OCI-LY1 (cell line): Measurements from ENCODE around the gene TYRP1.

Experiments
- H2AFZ ChIP-seq: fragments of 200-600 bp; sonication (generic), shearing (Covaris generic); 2 replicates; pipeline ENCODE4 v1.6.0; 2014; ENCODE audit warnings: antibody characterized with exemption, mild to moderate bottlenecking, low read length
- H3F3A ChIP-seq: fragments of 200-600 bp; sonication (generic), shearing (Covaris generic); 2 replicates; pipeline ENCODE4 v1.6.0; 2014; ENCODE audit warnings: mild to moderate bottlenecking, antibody characterized with exemption, low read length, moderate library complexity; ENCODE audit not compliant: insufficient read depth
- H3K27ac ChIP-seq: fragments of 200-600 bp; sonication (generic); 2 replicates; pipeline ENCODE4 v1.5.1; 2014; ENCODE audit warnings: low read length, mixed run types, mild to moderate bottlenecking, low read depth; ENCODE audit not compliant: poor library complexity, severe bottlenecking
- H3K27me3 ChIP-seq: fragments of 200-600 bp; sonication (generic); 2 replicates; pipeline ENCODE4 v1.6.0; 2014; ENCODE audit warnings: antibody characterized with exemption, mild to moderate bottlenecking, low read length, moderate library complexity; ENCODE audit not compliant: insufficient read depth
- H3K36me3 ChIP-seq: fragments of 200-600 bp; sonication (generic); 2 replicates; pipeline ENCODE4 v1.6.1; 2014; ENCODE audit warnings: mild to moderate bottlenecking, antibody characterized with exemption, low read length, moderate library complexity, mixed read lengths; ENCODE audit not compliant: insufficient read depth
- H3K4me1 ChIP-seq: fragments of 200-600 bp; sonication (generic); 2 replicates; pipeline ENCODE4 v1.5.1; 2014; ENCODE audit warnings: mild to moderate bottlenecking, low read length, moderate library complexity; ENCODE audit not compliant: insufficient read depth, severe bottlenecking
- H3K4me2 ChIP-seq: fragments of 200-600 bp; sonication (generic), shearing (Covaris generic); 2 replicates; pipeline ENCODE4 v1.6.1; 2014; ENCODE audit warnings: low read length
- H3K4me3 ChIP-seq: fragments of 200-600 bp; sonication (generic); 2 replicates; pipeline ENCODE4 v1.5.1; 2014; ENCODE audit warnings: low read length, low read depth, mild to moderate bottlenecking, mixed read lengths; ENCODE audit not compliant: poor library complexity, severe bottlenecking
- H3K79me2 ChIP-seq: fragments of 200-600 bp; shearing (Covaris generic); 2 replicates; pipeline ENCODE4 v1.6.1; 2016; ENCODE audit warnings: mixed run types, low read length, mixed read lengths; ENCODE audit not compliant: insufficient read depth
- H3K9ac ChIP-seq: fragments of 200-600 bp; sonication (generic), shearing (Covaris generic); 2 replicates; pipeline ENCODE4 v1.6.1; 2014; ENCODE audit warnings: mild to moderate bottlenecking, low read length, mixed read lengths
- H3K9me2 ChIP-seq: fragments of 200-600 bp; sonication (generic), shearing (Covaris generic); 2 replicates; pipeline ENCODE4 v1.6.1; 2014; ENCODE audit warnings: low read depth, mild to moderate bottlenecking, low read length, mixed read lengths
- H3K9me3 ChIP-seq: fragments of 200-600 bp; shearing (Covaris generic); 2 replicates; pipeline ENCODE4 v1.6.1; 2014; ENCODE audit warnings: low read length, mixed read lengths
- H4K20me1 ChIP-seq: fragments of 200-600 bp; sonication (generic), shearing (Covaris generic); 2 replicates; pipeline ENCODE4 v1.6.0; 2016; ENCODE audit warnings: mild to moderate bottlenecking, low read length; ENCODE audit not compliant: insufficient read depth
- CTCF ChIP-seq: fragments of 200-600 bp; sonication (generic), shearing (Covaris generic); IDR thresholded peaks from 2 replicates; pipeline ENCODE4 v1.5.1; 2017; ENCODE audit warnings: mild to moderate bottlenecking, antibody characterized with exemption, low read length, moderate library complexity, mixed read lengths
- EZH2 ChIP-seq: fragments of 200-600 bp; sonication (generic), shearing (Covaris generic); IDR thresholded peaks from 2 replicates; pipeline ENCODE4 v1.8.0; 2017; ENCODE audit warnings: borderline replicate concordance, mixed run types, mild to moderate bottlenecking, antibody characterized with exemption, low read length, moderate library complexity, mixed read lengths

Gene TYRP1

GRCh38 chr9:12680757-12681156 lies 12.4 kb upstream of the TYRP1 start:
- no peak overlapping the region for H3K9ac ChIP-seq
- no peak overlapping the region for H2AFZ ChIP-seq
- no peaks in the 10 kb centered on the region for H3F3A ChIP-seq

GRCh38 chr9:12681620-12682019 lies 11.6 kb upstream of the TYRP1 start:
- no peak overlapping the region for H3K4me3 ChIP-seq
- no peak overlapping the region for H3K4me2 ChIP-seq
- no peaks in the 10 kb centered on the region for H3F3A ChIP-seq
- H3K9ac ChIP-seq = no peak overlapping the region
- H3K36me3 ChIP-seq = no peaks in the 10 kb centered on the region
- no peak for TF ChIP-seq EZH2
- TF ChIP-seq CTCF = no peak
- no peak overlapping the region for H3K27ac ChIP-seq
- no peaks in the 10 kb centered on the region for H3K9me2 ChIP-seq
- H4K20me1 ChIP-seq = no peaks in the 10 kb centered on the region
- H3K27me3 ChIP-seq = no peaks in the 10 kb centered on the region
- no peak overlapping the region for H2AFZ ChIP-seq
- no peaks in the 10 kb centered on the region for H3K4me1 ChIP-seq
- no peaks in the 10 kb centered on the region for H3K79me2 ChIP-seq
- H3K9me3 ChIP-seq = no peaks in the 10 kb centered on the region

More at GRCh38 chr9:12680757-12681156, 12.4 kb upstream of the TYRP1 start:
- Histone ChIP-seq H3K36me3 (no peaks in the 10 kb centered on the region), H3K4me2 (no peak overlapping the region), H3K27ac (no peak overlapping the region), H3K4me3 (no peak overlapping the region), H3K27me3 (no peaks in the 10 kb centered on the region), H3K79me2 (no peaks in the 10 kb centered on the region), H3K4me1 (no peaks in the 10 kb centered on the region), H3K9me3 (no peaks in the 10 kb centered on the region), H4K20me1 (no peaks in the 10 kb centered on the region), H3K9me2 (no peaks in the 10 kb centered on the region)
- TF ChIP-seq EZH2 = no peak
- TF ChIP-seq CTCF = no peak

DNA sequence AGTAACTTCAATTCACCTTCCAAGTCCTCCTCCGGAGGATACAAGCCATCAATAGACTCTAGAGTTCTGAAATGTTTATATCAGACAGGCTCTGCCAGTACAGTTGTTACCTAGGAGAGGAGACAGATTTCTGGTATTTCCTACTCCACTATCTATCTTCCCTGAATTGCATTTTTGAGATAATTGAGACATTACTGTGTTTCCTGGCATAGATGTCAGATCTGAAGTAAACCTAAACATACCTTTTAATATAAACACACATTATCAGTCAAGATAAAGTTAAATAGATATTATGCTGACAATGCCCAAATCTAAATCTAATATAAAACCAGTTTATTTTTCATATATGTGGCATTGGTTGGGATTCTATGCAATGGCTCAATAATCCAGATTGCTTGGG lies 8.2 kb upstream of the TYRP1 start:
- Histone ChIP-seq H3K9me3 (no peaks in the 10 kb centered on the region), H3K4me1 (no peaks in the 10 kb centered on the region), H3K9me2 (no peaks in the 10 kb centered on the region), H3K27me3 (no peaks in the 10 kb centered on the region), H3F3A (no peaks in the 10 kb centered on the region), H2AFZ (no peak overlapping the region), H4K20me1 (no peaks in the 10 kb centered on the region), H3K9ac (no peak overlapping the region), H3K79me2 (no peaks in the 10 kb centered on the region), H3K4me3 (no peak overlapping the region), H3K36me3 (no peaks in the 10 kb centered on the region), H3K27ac (no peak overlapping the region), H3K4me2 (no peak overlapping the region)
- TF ChIP-seq EZH2 (no peak), CTCF (no peak)
